SU-DHL-6 (cell line): ENCODE measurements around the gene SPATC1L.

Experiments used
- EZH2phosphoT487 ChIP-seq: fragments of 200-600 bp; sonication (generic), shearing (Covaris generic); conservative IDR thresholded peaks from 2 replicates; pipeline ENCODE4 v1.6.1; 2018; ENCODE audit warnings: mild to moderate bottlenecking, antibody characterized with exemption, low read length, moderate library complexity, mixed read lengths
- TF ChIP-seq, protein P1 (sequence below): fragments of 200-600 bp; sonication (generic); IDR thresholded peaks from one replicate; pipeline ENCODE4 v1.5.1; 2017; ENCODE audit warnings: antibody characterized with exemption, mild to moderate bottlenecking, low read length, moderate library complexity; ENCODE audit not compliant: insufficient read depth, poor library complexity, severe bottlenecking

DNA sequence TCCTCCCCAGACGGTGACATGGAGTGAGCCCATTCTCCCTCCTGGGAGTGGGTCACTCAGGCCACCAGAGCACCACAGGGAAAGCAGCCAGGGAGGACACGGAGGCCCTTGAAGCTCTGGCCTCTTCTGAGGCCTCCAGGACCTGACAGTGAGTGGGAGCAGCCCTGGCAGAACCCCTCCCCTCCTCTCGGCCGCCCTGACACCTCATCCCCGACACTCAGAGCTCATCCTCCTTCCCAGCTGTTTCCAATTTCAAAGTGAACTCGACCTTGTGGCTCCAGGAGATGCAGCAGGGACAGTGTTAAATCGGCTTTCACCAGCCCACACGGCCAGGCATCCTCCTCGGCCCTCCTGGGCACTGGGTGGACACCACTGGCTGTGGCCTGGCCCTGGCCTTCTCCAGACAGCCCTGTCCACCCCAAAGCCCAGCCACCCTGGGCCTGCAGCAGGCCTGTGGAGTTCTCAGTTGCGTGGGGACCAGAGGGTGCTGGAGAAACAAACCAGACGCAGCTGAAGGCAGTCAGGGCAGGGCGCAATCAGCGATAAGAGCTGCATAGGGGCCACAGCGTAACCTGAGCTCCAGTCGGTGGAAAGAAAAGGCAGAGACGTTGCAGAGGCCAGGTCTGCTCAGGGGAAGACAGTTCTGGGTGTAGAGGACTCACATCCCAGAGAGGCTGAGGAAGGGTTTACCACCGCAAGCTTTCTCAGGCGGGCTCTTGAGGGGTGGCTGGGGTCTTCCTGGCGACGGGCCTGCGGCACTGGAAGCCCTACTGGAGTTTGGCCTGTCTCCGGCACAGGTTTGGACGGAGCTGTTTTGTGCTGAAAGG, 55.9 kb downstream of the SPATC1L start:
- TF ChIP-seq, protein P1, sequence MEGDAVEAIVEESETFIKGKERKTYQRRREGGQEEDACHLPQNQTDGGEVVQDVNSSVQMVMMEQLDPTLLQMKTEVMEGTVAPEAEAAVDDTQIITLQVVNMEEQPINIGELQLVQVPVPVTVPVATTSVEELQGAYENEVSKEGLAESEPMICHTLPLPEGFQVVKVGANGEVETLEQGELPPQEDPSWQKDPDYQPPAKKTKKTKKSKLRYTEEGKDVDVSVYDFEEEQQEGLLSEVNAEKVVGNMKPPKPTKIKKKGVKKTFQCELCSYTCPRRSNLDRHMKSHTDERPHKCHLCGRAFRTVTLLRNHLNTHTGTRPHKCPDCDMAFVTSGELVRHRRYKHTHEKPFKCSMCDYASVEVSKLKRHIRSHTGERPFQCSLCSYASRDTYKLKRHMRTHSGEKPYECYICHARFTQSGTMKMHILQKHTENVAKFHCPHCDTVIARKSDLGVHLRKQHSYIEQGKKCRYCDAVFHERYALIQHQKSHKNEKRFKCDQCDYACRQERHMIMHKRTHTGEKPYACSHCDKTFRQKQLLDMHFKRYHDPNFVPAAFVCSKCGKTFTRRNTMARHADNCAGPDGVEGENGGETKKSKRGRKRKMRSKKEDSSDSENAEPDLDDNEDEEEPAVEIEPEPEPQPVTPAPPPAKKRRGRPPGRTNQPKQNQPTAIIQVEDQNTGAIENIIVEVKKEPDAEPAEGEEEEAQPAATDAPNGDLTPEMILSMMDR = no peak
- no peak for TF ChIP-seq EZH2phosphoT487
